C4-2B (cell line): ENCODE data around the gene CEP44.
"Not testable (repeated sequence)": the region's sequence is repeated elsewhere in the genome, so short reads cannot be mapped to it uniquely, and the experiment has no call there.

Source experiments
- H3K27ac ChIP-seq: fragments of 450-650 bp; 2 replicates; pipeline ENCODE4 v1.5.1; 2017
- ZFX ChIP-seq: fragments of 450-650 bp; IDR thresholded peaks from 2 replicates; pipeline ENCODE4 v1.6.1; 2017
- TF ChIP-seq, protein P1 (sequence below): fragments of 450-650 bp; conservative IDR thresholded peaks from 2 replicates; pipeline ENCODE4 v1.5.1; 2017; ENCODE audit warnings: mild to moderate bottlenecking

The CEP44 gene

DNA sequence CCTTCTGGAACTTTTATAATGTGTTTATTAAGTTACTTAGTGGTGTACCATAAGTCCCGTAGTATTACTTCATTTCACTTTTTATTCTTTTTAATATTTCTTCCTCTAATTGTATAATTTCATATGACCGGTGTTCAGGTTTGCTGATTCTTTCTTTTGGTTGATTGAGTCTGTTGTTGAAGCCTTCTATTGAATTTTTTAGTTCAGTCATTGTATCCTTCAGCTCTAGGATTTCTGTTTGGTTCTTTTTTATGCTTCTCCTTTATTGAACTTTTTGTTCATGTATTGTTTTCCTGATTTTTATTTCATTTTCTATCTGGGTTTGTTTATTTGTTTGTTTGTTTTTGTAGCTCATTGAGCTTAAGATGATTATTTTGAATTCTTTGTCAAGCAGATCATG, 8.8 kb downstream of the CEP44 start:
- TF ChIP-seq, protein P1, sequence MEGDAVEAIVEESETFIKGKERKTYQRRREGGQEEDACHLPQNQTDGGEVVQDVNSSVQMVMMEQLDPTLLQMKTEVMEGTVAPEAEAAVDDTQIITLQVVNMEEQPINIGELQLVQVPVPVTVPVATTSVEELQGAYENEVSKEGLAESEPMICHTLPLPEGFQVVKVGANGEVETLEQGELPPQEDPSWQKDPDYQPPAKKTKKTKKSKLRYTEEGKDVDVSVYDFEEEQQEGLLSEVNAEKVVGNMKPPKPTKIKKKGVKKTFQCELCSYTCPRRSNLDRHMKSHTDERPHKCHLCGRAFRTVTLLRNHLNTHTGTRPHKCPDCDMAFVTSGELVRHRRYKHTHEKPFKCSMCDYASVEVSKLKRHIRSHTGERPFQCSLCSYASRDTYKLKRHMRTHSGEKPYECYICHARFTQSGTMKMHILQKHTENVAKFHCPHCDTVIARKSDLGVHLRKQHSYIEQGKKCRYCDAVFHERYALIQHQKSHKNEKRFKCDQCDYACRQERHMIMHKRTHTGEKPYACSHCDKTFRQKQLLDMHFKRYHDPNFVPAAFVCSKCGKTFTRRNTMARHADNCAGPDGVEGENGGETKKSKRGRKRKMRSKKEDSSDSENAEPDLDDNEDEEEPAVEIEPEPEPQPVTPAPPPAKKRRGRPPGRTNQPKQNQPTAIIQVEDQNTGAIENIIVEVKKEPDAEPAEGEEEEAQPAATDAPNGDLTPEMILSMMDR, result no peak
- no peak for TF ChIP-seq ZFX
- H3K27ac ChIP-seq, result no peak overlapping the region

DNA sequence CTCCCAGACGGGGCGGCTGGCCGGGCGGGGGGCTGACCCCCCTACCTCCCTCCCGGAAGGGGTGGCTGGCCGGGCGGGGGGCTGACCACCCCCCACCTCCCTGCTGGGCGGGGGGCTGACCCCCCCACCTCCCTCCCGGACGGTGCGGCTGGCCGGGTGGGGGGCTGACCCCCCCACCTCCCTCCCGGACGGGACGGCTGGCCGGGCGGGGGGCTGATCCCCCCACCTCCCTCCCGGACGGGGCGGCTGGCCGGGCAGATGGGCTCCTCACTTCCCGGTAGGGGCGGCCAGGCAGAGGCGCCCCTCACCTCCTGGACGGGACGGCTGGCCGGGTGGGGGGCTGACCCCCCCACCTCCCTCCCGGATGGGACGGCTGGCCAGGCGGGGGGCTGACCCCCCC, 10.9 kb downstream of the CEP44 start:
- not testable (repeated sequence) for H3K27ac ChIP-seq

DNA sequence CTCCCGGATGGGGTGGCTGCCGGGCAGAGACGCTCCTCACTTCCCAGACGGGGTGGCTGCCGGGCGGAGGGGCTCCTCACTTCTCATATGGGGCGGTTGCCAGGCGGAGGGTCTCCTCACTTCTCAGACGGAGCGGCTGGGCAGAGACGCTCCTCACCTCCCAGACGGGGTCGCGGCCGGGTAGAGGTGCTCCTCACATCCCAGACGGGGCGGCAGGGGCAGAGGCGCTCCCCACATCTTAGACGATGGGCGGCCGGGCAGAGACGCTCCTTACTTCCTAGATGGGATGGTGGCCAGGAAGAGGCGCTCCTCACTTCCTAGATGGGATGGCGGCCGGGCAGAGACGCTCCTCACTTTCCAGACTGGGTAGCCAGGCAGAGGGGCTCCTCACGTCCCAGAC, 11.4 kb downstream of the CEP44 start:
- H3K27ac ChIP-seq, result not testable (repeated sequence)

DNA sequence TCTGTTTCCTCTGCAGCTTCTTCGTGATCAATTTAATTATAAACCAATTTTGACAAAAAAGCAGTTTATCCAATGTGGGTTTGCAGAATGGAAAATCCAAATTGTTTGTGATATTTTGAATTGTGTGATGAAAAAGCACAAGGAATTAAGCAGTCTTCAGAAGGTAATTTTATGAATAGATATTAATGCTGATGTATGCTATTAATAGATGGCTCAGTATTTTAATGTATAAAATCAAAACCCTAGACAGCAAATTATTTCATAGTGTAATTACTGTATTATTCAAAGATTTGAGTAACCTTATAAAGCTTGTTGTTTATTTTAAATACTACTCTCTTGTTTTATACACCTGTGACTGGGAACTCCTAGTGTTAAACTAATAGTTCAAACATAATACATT, 20.0 kb downstream of the CEP44 start:
- H3K27ac ChIP-seq, result no peak overlapping the region
- no peak for TF ChIP-seq ZFX
- TF ChIP-seq, protein P1, result no peak

DNA sequence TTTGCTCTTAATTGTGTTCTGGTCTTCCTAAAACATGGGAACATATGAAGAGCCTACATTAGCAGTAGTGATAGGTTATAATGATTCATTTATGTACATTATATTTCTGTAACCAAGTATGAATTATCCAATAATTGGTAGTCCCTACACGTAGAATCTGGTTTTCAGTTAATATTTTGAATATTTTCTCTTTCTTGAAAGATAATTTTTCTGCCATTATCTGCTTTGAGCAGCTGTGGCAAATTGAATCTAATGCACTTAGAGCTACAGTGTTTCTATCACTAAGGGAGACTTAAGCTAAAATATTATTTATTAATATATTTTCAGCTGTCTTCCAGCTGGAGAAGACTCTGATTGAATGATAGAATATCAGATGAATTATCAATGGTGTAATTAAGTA, 21.0 kb downstream of the CEP44 start:
- no peak for TF ChIP-seq ZFX
- TF ChIP-seq, protein P1, result no peak
- H3K27ac ChIP-seq, result no peak overlapping the region

DNA sequence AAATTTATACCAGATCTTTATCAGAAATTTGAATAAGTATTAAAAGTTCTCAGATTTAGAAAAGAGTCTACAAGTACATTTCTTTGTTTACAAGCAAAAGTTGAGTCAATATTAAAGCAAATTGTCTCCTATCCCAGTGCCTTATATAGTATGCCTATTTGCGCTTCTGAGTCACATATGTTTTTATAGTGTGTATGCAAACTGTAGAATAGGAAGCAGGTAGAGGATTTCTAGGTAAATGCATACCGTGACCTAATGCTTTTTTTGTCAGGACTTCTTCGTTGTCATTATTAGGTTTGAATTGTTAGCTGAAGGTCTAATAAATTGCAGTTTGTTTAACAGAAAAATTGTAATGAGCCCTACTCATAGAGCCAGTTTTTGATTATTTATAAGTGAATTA, 22.2 kb downstream of the CEP44 start:
- no peak overlapping the region for H3K27ac ChIP-seq
- TF ChIP-seq, protein P1, result no peak
- no peak for TF ChIP-seq ZFX

DNA sequence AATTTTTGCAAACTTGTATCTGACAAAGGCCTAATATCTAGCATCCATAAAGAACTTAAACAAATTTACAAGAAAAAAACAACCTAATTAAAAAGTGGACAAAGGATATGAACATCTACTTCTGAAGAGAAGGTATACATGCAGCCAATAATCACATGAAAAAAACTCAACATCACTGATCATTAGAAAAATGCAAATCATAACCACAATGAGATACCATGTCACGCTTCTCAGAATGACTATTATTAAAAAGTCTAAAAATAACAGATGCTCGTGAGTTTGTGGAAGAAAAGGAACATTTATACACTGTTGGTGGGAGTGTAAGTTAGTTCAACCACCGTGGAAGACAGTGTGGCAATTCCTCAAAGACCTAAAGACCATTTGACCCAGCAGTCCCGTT, 24.0 kb downstream of the CEP44 start:
- no peak overlapping the region for H3K27ac ChIP-seq
- TF ChIP-seq, protein P1, result no peak
- TF ChIP-seq ZFX, result no peak

DNA sequence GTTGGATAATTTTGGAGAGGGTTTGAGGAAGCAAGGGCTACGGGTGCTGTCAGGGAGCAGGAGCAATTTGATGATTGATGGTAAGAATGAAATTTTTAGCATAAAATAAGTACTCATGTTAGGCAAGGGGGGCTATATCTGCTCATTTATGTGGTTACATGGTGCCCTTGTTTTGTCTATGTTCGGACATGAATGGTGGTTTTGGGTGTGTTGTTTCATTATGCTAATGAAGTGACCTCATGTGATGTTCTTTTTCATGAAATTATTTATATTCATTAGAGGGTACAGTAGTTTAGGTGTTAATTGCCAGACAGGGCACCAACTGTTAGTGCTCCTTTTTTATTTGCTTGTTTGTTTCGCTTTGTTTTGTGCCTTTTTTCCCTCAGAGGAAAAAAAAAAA, 29.3 kb downstream of the CEP44 start:
- no peak overlapping the region for H3K27ac ChIP-seq
- TF ChIP-seq ZFX, result no peak
- TF ChIP-seq, protein P1, result no peak

DNA sequence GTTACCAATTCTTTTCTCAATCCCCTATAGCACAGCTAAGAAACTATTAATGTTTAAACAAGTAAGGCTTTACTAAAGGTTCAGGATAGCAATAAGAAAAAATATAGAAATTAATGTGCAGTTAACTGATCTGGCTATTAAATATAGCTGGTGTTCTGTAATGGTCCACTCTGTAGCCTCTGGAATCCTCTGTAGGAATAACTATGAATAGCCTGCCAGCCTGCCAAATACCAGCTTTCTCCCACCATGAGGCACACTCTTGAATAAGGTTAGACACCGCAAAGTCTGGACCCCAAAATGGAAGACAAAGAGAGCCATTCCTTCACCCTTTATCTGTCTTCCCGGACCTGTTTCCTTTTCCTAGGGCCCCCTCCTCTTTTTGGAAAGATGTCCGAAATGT, 30.6 kb downstream of the CEP44 start:
- TF ChIP-seq, protein P1, result no peak
- TF ChIP-seq ZFX, result no peak
- no peak overlapping the region for H3K27ac ChIP-seq
